GM19023 (cell line): ENCODE results near the gene DNAJB1.
"Not testable (repeated sequence)": the region's sequence is repeated elsewhere in the genome, so short reads cannot be mapped to it uniquely, and the experiment has no call there.

ENCODE experiments used
- ATAC-seq: cut with Tn5 transposase; IDR thresholded peaks from one replicate; pipeline ENCODE4 v1.9.1; 2021; ENCODE audit warnings: mild to moderate bottlenecking, moderate library complexity; ENCODE audit not compliant: unreplicated experiment

Gene DNAJB1

DNA sequence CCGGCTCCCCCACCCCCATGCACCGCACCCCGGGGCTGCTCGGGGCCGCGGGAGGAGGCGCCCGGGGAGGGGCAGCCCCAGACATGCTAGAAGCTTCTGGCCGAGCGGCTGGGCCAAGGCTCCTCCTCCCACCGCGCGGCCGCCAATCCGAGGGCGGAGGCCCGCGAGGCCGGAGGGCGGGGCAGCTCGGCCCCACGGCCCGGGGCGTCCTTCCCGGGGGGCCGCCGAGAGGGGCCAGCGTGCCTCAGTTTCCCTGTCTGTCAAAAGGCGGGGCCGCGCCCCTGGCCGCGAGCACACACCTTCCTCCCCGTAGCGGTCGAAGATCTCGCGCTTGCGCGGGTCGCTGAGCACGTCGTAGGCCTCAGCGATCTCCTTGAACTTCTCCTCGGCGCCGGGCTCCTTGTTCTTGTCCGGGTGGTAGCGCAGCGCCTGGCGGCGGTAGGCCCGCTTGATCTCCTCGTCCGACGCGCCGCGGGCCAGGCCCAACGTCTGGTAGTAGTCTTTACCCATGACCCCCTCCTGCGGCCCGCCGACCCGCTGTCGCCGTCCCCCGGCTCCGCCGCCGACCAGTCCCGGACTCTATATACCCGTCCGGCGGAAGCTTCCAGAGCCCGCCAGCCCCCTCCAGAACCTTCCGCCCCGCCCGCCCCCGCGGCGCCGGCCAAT lies at the start of gene DNAJB1:
Gene DNAJB1 (minus strand): TSS at position 558 of the 666 bp plus-strand sequence. CDS start 48 bp downstream, at position 510.
- ATAC-seq = peak; percentile 69

DNA sequence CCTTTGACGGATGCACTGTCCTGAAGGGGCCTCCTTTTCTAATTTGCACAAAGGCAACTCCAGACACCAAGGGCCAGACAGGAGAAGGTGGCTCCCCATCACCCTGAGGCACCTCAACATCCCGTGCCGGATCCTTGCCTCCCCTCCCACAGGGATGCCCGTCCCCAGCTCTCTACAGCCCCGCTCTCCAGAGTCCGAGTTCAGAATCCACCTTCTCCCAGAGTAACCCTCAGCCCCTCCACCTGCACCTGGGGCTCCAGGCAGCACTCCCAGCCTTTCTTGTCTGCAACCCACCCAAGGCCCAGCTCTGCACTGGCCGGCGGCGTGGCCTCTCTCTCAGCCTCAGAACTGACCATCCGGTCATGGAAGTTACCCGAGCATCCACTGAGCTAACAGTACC lies 48.9 kb upstream of the DNAJB1 start:
- ATAC-seq = no peak

DNA sequence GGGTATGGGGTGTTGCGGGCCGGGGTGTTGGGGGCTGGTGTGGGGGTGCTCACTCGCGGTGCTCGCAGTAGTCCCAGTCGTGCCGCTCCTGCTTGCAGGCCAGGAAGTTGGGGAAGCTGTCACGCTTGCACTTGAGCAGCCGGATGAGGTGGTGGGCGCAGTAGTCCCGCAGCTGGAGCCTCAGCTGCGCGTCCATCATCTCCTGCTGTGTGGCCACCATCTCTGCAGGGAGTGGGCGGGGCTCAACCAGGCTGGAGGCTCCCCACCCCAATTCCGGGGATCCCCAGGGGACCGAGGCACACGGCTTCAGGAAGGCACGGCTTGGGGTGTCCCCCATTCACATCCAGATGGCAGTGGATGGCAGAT lies 48.5 kb upstream of the DNAJB1 start:
- ATAC-seq = no peak

DNA sequence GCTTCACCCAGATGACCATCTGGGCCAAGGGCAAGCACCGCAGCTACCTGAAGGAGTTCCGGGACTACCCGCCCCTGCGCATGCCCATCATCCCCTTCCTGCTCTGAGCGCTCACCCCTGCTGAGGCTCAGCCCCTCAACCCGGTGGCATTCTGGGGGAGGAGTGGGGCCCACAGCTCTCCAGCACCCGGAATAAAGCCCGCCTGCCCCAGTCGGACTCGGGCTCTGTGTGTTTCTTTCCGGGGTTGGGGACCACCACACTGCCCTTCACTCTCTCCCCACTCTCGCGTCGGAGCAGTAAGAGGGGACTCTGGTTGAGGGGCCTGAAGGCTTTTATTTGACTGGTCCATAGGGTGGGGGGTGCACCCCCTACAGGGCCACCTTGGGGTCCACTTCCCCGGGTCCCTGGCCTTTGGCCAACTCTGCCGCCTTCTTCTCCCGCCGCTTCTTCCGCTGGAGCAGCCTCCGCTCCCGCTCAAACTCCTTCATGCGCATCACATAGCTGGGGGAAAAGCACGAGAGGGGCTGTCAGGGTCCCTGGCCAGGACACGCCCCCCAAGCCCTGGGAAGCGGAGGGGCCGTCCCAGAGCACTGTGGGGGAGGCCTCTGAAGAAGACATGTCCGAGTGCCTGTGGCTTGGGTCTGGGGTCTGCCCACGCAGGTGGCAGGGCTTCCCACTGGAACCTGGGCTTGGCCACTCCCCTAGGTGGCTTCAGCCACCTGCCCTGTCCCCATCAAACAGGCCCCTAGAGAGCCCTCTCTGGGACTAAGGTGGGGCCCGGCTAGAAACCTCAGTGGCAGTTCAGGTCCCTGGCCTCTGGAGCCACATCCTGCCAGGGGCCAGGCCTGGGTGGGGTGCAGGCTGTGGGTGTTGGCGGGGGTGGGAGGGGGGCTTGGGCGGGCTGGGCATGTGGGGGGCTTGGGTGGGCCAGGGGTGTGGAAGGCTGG lies 47.8 kb upstream of the DNAJB1 start:
- ATAC-seq = no peak

DNA sequence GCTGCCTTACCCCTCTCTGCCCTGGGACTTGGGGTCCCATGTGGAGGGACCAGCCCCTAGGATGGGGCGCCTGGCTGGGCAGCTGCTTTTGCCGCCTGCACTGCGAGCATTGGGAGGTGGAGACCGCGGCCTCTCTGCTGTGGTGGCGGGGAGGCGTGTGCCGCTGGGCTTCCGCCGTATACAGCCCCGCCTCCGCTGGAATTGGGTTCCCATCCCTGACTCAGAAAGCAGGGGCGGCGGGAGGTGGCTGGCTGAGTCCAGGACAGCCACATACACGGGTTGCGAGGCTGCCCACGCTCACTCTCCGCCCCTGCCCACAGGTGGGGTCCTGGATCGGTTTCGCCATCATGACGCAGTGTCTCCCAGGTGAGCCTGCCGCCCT lies 47.1 kb upstream of the DNAJB1 start:
- no peak for ATAC-seq

DNA sequence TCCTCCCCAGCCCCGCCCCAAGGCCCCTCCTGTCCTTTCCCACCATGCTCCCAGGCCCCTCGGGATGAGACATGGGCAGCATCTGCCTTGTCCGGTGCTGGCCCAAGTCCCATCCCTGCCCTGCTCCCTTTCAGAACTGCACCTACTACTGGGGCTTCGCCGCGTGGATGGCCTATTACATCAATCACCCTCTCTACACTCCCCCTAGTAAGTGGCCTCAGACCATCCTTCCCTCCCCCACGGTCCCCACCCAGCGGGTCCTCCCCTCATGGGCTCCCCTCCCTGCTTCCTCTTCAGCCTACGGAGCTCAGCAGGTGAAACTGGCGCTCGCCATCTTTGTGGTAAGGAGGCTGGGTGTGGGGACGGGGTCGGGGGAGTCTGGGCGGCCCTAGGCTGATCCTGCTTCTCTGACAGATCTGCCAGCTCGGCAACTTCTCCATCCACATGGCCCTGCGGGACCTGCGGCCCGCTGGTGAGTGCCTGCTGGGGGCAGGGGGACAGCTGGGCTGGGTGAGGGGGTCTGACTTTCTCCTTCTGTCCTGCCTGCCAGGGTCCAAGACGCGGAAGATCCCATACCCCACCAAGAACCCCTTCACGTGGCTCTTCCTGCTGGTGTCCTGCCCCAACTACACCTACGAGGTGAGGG lies 46.6 kb upstream of the DNAJB1 start:
- ATAC-seq = not testable (repeated sequence)

DNA sequence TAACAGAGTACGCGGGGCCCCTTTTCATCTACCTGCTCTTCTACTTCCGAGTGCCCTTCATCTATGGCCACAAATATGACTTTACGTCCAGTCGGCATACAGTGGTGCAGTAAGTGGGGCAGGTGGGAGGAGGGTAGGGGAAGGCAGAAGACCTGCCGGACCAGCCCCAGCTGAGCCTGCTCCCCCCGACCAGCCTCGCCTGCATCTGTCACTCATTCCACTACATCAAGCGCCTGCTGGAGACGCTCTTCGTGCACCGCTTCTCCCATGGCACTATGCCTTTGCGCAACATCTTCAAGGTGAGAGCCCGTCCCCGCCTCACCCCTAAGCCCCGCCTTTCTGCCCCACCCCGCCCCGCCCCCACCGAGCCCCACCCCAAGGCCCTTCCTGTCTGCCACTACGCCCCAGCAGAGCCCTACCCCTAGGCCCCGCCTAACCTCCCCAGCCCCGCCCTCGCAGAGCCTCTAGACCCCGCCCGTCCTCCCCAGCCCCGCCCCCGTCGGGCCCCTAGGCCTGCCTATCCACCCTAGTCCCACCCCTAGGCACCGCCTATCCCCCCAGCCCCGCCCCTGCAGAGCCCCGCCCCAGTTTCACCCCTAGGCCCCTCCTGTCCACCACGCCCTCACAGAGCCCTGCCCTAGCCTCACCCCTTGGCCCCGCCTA lies 45.9 kb upstream of the DNAJB1 start:
- ATAC-seq = no peak

DNA sequence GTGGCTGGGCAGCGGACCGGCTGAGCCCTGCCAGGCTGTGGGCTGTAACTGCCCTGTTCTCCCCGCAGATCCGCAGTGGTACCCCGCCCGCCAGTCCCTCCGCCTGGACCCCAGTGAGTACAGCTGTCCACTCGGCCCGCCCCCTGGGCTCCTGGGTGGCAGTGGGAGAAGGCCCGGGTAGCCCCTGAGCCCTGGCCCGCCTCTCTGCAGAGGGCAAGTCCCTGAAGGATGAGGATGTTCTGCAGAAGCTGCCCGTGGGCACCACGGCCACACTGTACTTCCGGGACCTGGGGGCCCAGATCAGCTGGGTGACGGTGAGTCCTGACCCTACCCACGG lies 45.4 kb upstream of the DNAJB1 start:
- ATAC-seq = no peak

DNA sequence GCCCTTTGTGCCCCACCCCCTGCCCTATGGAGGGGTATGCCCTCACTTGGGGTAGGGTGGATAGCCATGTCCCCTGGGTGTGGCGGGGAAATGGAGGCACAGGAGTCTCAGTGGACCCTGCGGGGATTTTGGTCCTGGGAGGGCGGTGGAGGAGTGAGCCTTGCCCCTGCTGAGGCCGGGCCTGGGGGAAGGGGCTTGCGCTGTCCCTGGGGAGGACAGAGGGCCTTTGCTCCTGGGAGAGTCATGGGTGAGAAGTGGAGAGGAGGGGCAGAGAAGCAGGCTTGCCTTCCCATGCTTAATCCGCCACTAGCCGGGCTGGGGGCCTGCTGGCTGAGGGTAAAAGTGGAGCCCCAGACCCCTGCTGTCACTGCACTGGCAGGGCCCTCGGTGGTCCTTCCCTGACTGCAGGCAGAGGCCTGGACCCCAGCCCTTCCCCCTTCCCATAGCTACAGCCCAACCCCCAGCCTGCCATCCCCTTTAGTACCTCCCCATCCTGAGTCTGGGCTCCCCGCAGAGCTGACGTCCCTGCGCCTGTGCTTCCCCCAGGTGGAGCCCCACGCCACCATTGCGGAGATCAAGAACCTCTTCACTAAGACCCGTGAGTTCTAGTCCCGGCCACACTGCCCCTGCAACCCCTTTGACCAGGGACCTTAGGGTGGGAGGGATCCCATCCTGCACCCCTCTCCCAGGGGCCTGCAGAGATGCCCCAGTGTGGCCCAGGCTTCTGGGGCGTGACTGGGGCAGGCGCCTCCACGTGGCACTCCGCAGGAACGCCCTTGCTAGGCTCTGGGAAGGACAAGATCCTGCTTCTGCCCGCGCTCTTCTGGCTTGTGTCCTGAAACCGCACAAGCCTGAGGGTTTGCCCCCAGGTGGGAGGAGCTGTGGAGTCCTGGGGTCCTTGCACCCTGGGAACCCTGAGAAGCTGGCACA lies 44.7 kb upstream of the DNAJB1 start:
- ATAC-seq = no peak

DNA sequence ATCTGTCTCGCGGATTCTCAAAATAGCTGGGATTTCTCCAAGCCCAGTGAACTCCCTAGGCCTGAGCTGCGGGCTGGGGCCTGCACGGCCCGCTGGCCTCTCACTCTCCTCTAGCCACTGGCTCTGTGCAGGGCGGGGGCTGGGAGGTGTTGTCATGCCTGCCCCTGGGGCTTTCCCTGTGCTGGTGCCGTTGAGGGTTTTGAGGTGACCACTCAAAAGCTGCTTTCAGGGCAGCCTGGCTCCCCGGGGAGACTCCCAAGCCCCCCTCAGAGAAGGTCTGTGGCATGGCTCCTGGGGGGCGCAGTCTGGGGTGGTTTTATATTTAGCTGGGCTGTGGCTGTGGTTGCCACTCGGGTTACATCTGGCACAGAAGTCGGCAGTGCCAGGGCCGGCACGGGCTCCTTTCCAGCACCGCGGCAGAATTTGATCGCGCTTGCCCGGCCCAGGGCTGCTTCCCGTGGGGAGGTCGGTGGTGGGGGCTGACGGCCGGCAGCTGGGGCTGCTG lies 43.7 kb upstream of the DNAJB1 start:
- no peak for ATAC-seq

DNA sequence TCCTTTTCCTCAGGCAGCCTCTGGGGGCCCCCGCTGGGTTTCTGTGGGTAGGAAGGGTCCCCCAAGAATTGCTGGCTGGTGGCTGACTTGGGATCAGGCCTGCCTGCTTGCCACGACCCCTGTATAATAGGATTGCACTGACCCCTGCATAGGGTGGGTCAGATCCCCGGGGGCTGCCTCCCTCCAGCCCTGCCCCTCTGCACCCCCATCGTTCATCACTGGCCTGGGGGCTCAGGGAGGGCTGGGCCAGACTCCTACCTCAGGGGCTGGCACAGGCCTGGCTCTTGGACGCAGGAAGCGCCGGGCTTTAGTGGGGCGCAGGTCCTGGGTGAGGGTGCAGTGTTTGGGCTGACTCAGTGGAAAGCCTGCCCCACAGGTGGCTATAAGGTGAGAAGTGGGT lies 43.1 kb upstream of the DNAJB1 start:
- ATAC-seq = no peak

DNA sequence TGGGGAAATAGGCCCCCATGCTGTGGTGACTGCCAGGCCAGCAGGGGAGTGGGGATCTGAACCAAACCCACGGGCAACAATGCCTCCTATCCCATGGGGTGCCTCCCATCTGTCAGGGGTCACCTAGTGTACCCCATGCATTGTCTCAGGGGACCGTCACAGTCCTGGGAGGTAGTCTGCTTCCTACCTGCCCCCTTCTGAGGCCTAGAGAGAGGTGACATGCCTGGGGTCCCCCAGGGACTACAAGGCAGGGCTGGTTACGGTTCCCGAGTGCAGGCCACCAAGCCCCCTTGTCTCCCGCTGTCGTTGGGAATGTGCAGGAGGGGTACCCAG lies 42.5 kb upstream of the DNAJB1 start:
- no peak for ATAC-seq

DNA sequence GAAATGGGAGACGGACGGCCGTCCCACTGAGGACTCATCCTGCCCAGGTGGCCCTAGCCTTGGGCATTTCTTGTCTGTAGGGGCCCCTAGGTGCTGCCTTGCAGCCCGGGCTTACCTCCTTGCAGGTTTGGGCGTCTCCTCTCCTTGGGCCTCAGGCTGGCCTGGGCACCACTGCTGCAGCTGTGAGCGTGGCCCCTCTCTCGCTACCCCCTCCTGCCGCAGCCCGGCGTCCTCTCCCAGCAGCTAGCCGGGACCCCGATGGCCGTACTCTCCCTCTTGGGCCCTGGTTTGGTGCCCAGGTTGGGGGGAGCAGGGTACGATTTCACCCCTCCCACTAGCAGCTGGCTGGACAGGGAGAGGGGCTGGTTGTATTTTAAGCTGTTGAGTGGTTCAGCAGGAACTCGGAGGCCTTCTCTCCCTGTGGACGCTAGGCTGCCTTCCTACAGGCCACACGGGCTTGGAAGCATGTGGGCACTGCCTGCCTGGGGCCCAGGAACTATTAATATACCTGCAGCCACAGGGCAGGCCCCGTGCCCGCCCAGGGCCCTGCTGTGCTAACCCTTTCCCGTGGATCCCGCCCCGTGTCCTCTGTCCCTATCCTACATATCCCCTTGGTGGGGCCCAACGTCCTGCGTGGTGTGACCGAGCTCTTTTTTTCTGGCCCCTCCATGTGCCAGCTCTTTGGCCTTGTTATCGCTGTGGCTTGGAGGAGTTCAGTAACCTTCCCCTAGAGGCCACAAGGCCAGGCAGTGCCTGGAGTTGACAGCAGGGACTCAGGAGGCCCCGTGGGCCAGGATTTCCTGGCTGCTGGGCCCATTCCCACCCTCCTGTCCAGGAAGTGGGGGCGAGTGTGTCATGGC lies 41.9 kb upstream of the DNAJB1 start:
- no peak for ATAC-seq

DNA sequence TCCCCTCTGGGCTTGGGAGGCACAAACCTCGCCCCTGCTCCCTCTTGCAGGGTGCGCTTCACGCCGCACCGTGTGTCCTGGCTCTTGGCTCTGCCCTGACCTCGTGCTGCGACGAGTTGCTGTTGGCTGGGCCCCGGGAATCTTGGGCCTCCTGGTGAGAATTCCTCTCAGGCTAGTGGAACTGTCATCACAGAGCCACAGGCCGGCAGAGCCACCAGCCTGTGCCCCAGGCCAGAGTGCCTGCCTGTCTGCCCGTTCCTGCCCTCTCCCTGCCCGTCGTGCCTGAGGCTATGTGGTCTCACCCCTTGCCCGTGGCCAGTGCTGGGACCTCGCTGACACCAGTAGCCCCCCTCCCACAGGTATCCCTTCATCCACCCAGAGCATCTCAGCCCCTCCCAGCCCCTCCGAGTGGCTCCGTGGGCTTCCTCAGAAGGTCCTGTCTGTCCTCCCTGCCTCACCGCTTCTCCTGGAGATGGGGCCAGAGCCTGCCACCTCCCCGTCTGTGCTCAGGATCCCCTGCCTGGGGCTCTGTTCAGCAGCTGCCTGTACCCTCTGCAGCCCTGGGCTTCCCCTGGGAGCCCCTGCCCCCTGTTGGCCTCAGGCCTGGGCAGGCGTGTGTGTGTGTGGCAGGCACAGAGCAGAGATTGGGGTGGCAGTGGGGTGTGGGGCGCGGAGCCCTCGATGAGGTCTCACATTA lies 40.3 kb upstream of the DNAJB1 start:
- no peak for ATAC-seq

DNA sequence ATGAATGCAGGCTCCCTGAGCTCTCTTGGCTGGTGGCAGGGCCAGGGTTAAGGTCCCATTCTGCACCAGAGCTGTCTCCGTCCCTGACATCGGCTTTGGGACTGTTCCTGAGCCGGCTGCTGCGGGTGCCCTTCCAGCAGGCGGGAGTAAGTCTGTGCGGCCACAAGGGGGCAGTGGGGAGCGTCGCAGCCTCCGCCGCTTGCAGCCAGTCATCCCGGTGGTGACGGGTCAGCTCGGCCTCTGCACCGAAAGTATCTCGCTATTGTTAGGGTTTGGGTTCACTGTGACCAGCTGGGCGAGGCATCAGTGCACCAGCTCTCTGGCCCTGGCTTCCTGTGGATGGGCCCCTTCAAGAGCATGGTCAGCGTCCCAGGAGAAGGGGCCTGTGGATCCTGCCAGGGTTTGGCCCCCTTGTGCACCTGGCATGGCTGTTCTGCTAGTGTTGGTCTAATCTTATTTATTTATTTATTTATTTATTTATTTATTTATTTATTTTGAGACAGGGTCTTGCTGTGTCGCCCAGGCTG lies 38.5 kb upstream of the DNAJB1 start:
- no peak for ATAC-seq

DNA sequence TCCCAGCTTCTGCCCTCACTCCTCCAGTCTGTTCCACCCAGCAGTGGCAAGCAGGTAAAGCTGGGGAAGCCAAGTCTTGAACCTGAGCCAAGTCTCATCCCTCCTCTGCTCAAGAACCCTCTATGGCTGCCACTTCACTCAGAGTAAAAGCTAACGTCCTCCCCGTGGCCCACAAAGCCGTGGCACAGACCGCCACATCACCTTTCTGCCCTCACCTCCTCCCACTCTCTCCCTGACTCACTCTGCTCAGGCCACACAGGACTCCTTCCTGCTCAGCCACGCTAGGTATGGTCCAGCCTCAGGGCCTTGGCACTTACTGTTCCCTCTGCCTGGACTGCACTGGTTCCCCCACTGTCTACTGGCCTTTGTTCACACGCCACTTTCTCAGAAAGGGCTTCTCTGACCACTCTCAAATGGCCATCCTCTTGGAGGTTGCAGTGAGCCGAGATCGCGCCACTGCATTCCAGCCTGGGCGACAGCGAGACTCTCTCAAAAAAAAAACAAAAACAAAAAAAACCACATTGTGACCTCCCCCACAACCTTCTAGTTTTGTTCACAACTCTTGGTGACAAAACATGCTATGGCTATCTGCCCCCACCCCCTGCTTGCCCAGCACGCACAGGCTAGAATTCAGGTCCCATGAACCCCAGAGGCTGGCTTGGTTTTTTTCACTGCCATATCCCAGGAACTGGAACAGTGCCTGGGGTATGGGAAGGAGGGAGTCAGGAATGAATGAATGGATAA lies 37.9 kb upstream of the DNAJB1 start:
- no peak for ATAC-seq

DNA sequence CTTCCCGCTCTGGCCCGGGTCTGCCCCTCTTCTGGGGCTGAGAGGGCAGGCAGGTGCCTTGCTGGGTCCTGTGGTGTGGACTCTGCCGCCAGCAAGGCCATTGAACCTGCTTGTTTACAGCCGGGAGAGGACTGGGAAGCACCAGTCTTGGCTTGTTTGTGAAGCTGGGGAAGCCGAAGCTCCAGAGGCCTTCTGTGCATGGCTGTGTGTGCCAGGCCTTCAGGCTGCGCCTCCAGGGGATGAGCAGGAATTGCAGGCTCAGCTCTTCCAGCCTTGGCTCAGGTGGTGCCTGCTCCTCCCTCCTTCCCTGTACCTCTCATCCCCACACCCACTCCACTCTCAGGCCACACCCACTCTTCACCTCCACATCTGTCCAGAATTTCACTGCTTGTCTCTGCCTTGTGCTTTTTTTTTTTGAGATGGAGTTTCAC lies 36.2 kb upstream of the DNAJB1 start:
- ATAC-seq = no peak

DNA sequence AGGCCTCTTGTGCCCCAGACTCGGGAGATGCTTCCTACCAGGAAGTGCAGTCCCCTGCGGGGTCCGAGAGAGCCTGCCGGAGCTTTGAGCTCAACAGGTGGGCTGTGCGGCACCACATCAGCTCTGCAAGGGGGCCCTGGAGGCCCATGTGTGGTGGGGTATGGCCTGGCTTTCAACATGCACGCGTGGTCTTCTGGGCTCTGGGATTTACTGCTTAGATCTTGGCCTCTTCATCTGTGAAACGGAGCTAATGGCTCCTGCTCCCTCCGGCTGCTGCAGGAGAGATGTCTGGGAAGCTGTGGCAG lies 35.7 kb upstream of the DNAJB1 start:
- no peak for ATAC-seq
